ENCODE data around the gene NAV3.

- no peak for TF ChIP-seq EP300 (IDR thresholded peaks at IDR 0.05)
- no peak for TF ChIP-seq CTCF (IDR thresholded peaks at IDR 0.05)
- TF ChIP-seq POLR2A (IDR thresholded peaks at IDR 0.05): no peak
Observed at GRCh38 chr12:78120306-78120705, 289.6 kb downstream of the NAV3 start.
